H4 (cell line): ENCODE results near the gene LHX2. TPM values are rescaled to one million over a fixed set of nuclear protein-coding genes. Genes with fewer than 3 reads are reported as not detected.
"Not testable (repeated sequence)": the region's sequence is repeated elsewhere in the genome, so short reads cannot be mapped to it uniquely, and the experiment has no call there.

Source experiments
- DNase-seq: peaks from one replicate; pipeline ENCODE4 v3.0.0-alpha.2; 2015; ENCODE audit warnings: low spot score
- total RNA-seq: library from RNA; depleted of rRNA; stranded (reverse); fragments of >200 nt; shearing (Covaris generic); gene quantifications from 2 replicates; pipeline ENCODE4 v1.2.3, GENCODE V29; 2014; rRNA removed

The LHX2 gene, protein sequence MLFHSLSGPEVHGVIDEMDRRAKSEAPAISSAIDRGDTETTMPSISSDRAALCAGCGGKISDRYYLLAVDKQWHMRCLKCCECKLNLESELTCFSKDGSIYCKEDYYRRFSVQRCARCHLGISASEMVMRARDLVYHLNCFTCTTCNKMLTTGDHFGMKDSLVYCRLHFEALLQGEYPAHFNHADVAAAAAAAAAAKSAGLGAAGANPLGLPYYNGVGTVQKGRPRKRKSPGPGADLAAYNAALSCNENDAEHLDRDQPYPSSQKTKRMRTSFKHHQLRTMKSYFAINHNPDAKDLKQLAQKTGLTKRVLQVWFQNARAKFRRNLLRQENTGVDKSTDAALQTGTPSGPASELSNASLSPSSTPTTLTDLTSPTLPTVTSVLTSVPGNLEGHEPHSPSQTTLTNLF
- 2.2 and 8.5 TPM in 2 replicates for total RNA-seq

DNA sequence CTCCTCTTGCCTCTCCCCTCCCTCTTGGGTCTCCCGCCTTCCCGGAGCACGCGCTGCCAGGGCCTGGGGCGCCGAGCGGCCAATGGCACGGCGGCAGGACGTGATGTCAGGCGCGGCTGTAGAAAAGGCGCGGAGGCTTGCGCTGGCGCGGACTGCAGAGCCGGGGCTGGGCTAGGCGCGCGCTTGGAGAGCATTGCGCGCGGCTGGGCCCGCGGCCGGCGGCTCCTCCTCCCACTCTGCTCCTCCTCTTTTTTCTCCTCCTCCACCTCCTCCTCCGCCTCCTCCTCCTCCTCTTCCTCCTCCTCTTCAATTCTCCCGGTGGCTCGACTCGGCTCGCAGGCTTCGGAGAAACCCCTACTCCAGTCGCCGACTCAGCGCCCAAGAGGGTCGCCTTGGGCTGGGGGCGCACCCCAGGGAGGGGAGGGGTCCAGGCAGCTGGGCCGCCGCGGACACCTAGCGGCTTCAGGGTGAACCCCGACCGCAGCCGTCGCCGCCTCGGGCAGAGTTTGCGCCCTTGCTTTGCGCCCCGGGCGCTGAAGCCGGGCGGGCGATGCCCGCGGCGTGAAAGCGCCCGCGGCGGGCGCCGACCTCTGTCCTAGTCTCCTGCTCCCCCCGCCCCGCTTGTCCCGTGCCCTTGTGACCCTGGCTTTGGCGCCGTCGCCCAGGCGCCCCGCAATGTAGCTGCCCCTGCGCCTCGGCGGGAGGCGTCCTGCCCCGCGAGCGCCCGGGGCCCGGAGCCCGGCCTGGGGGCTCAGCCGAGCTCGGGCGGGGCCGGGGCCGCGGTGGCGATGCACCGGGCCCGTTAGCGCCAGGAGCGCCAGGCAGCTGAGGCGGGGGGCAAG, at the start of gene LHX2:
TSS of gene LHX2 (plus strand) at position 309 of the 842 bp plus-strand sequence. CDS start 581 bp downstream, outside the sequence.
- DNase-seq = peak; percentile 80

DNA sequence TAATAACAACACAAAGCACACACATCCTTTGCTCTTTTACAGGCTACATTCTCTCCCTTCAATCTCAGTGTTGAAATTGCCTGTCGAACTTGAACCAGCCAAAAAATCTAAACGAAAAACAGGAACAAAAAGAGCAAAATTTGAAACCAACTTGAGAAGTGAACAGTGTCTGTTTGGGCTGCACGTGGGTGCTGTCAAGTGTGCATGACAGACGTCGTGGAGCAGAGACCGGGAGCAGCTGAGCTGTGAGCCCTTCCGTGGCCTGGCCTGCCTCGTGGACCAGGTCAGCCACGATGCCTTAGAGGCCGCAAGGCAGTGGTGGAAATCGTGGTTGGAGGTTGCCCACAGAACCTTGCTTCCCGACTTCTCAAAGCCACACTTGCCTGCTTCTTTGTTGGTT, 46.8 kb upstream of the LHX2 start:
- DNase-seq = no peak

DNA sequence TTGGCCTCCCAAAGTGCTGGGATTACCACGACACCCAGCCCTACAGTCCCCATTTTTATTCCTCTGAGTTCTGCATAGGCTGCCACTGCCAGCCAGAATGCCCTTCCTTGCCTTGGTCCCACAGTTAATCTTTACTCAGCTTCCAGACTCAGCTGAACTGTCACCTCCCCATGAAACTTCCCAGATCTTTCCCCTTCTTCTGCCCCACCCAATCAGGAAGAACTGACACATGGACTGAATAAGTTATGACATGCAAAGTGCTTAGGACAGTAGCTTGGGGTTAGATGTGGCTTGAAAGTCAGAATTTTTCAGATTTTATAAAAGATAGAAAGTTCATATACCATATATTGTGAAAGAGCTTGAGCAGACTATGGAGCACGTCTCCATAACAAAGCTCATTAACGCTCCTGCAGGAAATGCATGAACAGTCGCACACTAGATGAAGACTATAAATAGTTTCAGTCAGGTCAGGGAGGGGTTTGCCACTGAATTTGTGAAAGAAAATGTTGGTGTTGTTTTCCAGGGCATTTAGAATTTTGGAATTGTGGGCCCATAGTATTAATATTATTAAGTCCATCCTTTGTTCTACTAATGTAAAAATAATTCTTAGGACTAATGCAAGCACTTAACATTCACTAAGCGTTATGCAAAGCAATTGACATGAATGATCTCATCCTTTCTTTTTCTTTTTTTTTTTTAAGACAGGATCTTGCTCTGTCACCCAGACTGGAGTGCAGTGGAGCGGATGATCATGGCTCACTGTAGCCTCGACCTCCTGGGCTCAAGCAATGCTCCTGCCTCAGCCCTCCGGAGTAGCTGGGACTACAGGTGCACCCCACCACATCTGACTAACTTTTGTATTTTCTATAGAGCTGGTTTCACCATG, 45.5 kb upstream of the LHX2 start:
- no peak for DNase-seq

DNA sequence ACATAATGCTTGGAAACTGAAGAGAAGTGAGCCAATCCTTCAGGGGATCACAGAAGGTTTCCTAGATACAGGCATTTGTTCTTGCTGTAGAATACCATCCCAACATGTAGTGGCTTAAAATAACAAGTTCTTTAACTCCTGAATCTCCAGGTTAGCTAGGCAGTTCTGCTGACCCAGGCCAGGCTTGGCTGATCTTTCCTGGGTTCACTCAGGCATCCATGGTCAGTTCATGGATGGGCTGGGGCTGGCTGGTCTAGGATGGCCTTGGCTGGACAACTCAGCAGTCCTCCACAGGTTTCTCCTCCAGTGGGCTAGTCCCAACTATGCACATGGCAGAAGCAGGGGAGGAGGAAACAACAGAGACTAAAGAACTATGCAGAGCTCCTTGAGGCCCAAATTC, 44.2 kb upstream of the LHX2 start:
- no peak for DNase-seq

DNA sequence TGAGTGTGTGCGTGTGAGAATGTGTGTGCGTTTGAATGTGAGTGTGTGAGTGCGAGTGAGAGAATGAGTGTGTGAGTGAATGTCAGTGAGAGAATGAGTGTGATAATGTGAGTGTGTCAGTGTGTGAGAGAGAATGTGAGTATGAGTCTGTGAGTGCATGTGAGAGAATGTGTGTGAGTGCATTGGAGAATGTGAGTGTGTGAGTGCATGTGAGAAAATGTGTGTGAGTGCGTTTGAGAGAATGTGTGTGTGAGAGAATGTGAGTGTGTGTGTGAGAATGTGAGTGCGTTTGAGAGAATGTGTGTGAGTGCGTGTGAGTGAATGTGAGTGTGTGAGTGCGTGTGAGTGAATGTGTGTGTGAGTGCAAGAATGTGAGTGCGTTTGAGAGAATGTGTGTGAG, 39.0 kb upstream of the LHX2 start:
- DNase-seq = no peak

DNA sequence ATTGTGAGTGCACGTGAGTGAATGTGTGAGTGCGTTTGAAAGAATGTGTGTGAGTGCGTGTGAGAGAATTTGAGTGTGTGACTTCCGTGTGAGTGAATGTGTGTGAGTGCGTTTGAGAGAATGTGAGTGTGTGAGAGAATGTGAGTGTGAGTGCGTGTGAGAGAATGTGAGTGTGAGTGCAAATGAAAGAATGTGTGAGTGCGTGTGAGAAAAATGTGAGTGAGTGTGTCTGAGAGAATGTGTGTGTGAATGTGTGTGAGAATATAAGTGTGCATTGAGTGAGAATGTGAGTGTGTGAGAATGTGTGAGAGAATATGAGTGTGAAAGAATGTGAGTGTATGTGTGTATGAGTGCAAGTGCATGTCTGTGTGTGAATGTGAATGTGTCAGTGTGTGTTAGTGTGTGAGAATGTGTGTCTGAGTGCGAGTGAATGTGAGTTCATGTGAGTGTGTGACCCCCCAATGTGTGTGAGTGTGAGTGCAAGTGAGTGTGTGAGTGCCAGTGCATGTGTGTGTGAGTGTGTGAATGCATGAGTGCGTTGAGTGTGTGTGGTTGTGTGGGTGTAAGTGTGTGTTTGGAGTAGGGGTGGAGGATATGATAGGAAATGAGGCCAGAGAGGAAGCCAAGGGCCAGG, 37.9 kb upstream of the LHX2 start:
- DNase-seq = no peak

DNA sequence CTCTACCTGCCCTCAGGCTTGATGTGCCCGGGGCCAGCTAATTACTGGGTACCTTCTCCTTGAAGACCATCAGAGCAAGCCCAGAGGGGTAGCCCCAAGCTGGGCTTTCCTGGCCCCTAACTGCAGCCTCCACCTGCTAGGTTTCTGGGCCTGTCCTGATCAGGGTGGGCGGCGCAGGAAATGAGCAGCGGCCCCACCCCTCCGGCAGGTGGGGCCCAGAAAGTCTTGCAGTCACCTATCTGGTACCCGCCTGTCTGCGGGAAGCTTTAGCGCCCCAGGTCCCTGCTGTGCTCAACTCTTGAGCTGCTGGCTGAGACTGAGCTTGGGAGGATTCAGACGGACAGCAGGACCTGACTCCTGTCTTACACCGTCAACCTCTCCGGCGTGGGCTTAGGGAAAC, 37.1 kb upstream of the LHX2 start:
- no peak for DNase-seq

DNA sequence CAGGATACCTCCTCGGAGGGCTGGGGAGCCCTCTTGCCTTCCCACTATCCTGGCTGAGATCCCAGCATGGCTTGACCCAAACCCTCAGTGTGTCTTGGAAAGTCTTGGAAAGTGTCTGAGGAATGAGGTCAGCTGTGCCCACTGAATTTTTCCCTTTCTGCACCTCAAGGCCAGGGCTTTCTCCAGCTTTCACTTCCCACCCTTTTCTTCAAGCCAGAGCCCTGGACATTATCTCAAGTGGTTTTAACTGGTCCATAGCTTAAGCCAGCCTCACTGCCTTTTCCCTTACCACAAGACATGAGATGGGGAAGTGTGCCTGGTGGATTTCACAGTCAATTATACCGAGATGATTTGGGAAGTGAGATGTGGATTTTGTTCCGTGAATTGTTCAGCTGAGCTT, 35.7 kb upstream of the LHX2 start:
- no peak for DNase-seq

DNA sequence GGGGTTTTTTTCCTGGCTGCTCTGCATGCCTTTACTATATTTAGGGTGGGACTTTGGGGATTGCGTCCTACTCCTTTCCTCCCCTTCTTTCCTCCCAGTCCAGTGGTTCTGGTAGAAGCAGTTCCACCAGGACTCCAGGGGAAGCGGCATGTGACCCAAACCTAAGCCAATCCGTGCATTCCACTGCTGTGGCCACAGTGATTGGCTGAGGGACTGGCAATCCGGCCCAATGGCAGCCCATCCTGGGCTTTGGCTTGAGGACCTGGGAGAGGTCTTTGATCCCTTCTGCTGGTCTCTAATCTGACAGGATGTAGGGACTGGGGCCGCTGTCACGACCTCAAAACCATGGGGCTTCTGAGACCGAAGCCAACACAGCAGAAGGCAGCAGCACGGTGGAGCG, 35.0 kb upstream of the LHX2 start:
- not testable (repeated sequence) for DNase-seq

DNA sequence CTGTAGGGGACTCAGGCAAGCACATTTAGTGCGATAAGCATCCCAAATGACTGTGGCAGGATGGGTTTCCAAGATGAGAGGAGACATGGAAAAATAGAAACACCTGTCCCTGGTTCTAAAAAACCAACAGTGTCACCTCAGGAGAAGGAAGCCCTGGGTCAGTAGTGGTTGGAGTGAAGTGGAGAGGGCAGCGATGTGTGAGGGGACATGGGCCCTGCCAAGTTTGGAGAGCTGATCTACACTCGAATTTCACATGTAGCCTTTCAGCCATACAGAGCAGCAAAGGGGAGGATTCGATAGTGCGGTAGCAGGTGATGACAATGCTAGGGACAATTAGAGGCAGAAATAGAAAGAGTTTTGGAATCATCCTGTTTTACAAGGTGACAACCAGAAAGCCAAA, 32.6 kb upstream of the LHX2 start:
- no peak for DNase-seq

DNA sequence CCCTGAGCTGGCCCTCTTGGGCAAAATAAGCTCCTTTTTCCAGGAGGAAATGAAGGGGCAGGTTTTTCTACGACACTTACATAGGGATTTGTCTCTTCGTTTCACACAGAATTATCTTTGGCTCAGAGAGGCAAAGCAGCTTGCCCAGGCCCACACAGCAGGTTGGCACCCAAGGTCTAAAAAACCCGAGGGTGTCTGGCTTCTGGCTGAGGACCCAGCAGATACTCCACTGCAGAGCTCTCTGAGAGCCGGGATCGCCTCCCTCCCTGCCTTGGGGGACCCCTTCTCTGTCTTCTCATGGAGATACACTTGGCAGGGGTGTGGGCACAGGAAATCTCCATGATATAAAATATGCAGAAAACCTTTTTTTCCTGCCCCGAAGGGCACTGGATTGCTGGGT, 29.0 kb upstream of the LHX2 start:
- no peak for DNase-seq

DNA sequence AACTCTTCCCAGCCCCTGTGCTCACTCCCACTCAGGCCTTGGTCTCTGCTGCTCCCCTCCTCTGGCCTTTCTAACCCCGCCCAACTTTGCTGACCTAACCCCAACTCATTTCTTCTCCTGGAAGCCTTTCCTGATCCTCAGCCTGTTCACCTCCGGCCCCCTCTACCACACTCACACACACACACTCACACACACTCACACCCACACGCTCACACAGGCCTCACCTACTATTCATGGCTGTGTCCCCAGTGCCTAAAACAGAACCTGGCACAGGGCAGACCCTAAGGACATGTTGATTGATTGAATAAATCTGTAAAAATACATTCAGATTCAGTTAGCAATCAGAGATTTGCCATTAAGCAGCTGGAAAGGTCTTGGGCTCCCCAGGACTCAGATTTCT, 28.5 kb upstream of the LHX2 start:
- no peak for DNase-seq

DNA sequence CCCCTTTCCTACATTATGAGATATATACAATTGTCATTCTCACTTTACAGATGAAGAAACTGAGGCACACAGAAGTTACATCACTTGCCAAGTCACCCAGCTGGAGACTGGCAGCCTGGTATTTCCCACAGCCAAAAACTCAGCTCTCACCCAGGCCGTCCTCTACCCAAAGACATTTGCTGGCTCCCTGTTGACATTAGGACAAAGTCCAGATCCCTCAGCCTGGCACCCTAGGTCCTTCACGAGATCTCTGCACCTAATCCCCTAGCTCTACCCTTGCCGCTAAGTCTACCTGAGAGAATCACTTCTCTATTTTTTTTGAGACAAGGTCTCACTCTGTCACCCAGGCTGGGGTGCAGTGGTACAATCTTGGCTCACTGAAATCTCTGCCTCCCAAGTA, 26.8 kb upstream of the LHX2 start:
- DNase-seq = no peak

DNA sequence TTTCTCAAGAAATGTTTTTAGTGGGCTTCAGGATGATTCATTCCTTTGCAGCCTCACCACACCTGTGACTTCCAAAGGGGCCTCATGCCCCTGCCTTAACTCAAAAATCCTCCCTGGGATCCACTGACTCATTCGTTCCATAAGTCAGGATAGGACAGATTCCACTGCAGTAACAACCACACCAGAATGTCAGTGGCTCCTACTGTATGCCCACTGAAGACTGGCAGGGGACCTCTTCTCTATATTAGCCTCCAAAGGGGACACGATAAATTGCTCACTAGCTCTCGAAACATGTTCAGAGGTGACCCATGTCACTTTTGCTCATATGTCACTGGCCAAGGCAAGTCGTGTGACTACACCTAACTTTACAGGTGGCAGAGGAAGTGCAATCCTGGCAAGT, 25.7 kb upstream of the LHX2 start:
- no peak for DNase-seq

DNA sequence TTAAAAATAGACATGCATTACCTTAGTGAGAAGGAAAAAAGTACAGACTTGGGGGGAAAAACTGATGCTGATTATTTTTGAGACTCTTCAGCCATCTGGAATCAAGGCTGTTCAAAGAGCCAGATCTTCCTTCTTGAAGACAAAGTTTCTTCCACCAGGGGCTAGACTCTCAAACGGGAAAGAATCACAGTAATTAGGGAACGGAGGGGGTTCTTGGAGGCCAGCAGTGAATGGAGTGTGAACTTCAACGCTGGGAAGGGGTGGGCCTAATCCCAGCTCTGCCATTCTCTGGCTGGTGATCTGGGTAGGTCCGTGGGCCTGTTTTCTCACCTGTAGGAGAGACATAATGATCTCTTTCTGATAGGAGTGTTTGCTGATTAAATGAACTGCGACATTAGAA, 21.1 kb upstream of the LHX2 start:
- DNase-seq = no peak

DNA sequence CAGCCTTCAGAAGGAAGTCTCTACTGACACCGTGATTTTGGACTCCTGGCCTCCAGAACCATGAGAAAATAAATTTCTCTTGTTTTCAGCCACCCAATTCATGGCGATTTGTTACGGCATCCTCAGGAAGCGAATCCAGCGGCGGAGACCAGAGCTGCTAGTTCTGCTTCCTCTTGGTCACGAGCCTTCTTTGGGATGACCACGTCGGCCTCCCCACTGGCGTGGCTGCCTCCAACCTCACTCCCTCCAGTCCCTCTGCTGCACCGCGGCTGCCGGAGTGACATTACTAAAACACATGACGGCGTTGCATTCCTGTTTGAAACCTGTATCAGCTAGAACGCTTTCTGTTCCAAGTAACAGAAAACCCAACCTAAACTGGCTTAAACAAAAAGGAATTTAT, 18.9 kb upstream of the LHX2 start:
- DNase-seq = not testable (repeated sequence)

DNA sequence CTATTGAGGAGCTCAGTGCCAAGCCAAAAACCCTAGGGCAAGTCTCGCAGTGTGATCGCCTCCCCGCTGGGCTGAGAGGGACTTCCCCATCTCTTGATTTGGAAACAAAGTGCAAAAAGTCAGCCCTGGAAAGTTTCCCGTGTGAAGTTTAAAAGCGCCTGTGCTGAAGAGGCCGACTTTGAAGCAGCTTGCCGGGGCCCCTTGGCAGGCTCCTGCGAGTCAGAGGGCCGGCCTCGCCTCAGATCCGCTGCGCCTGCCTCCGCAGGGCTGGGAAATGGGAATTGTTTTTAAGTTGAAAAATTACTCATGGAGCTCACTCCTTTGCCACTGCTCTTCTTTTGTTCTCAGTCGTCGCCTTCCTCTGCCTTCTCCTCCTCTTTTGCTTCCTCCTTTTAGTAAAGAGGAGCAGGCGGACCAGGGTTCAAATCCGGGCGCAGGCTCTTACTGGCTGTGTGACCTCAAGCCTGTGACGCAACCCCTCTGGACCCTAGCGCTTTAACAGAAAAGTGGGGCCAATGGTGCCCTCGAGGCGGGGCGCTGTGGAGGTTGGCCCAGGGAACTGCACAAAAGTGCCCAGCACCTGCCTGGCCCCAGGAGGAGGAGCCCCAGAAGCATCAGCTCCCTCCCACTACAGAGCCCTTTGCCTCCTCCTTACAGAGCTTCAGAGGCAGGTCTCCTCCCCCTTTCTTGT, 14.7 kb upstream of the LHX2 start:
- no peak for DNase-seq

DNA sequence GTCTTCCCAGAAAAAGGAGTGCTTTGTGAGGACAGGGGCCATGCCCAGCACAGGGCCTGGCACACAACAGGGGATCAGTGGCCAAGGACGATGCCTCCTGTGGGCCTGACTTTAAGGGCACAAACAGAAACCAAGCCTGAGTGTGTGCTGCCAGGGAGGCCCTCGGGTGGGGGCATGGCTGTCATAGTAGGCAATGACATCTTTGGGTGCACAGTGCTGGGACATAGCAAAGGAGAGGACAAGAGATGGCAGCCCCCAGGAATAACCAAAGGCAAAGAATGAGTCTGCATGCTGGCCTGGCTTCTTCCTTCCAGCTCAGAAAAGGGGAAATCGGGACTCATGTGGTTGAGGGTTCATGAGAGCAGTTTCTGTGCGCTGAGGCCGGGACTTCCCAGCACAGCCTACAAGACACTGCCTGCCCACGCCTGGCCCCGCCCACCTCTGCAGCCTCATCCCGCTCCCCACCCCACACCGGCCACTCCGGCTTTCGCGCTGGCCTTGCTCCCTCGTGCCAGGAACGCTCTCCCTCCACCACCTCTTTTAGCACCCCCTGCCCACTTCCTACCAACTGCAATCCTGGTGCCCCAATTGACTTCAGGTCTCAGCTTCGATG, 13.8 kb upstream of the LHX2 start:
- no peak for DNase-seq

DNA sequence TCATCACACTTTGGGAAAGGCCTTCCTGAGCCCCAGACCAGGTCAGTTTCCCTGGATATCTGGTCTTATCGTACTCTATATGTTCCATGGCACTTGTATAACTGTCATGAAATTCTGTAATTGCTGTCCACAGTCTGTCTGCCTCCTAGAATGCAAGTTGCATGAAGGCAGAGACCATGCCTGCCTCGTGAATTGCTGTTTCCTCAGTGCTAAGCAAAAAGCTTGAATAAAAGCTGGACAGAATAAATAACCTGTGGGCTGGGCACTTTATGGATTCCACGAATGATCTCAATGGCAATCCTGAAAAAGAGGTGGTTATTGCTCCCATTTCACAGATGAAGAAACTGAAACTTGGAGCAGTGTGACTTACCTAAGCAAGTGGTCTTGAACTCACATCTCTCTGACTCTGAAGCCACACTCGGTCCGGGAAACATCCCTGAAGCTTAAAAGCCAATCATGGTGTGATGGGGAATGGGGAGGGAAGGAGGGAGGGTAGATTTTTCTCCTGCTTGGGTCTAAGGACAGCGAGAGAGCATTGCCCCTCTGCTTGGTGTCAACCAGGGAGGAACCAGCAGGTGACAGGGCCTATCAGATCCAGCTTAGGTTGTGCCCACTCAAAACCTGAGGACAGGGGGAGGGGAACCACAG, 13.2 kb upstream of the LHX2 start:
- no peak for DNase-seq
